Measurements from ENCODE around the gene CTDSP1. TPM values are rescaled to one million over a fixed set of nuclear protein-coding genes. Genes with fewer than 3 reads are reported as not detected.

The CTDSP1 gene
- total and polyA plus RNA-seq, 9 donors = 38.6 to 211 (median 158) TPM

DNA sequence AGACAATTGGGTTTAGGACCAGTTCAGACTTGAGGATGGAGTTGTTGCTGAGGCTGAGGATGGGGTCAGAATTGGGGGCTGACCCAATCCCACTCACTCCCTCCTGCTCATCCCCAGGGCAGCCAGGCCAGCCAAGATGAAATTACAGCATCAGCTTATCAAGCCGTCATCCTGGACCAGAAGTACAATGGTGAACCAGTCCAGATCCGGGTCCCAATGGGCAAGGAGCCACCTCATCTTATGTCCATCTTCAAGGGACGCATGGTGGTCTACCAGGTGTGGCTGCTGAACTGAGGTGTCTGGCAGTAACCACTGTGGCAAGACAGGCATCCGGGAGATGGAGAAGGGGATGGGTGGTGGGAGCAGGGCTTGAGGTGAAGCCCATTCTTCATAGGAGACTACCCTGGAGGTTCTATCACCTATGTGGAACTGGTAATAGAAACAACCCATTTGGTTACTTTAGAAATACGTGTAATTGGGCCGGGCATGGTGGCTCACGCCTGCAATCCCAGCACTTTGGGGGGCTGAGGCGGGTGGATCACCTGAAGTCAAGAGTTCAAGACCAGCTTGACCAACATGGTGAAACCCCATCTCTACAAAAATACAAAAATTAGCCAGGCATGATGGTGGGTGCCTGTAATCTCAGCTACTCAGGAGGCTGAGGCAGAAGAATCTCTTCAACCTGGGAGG is 33.2 kb downstream of the CTDSP1 start:
- no peaks in the 10 kb centered on the region for H3K4me1 ChIP-seq (ENCODE audit: insufficient read depth)
- no peak overlapping the region for H3K27ac ChIP-seq
- no peak for TF ChIP-seq EP300 (IDR thresholded peaks at IDR 0.05)
- TF ChIP-seq POLR2A (IDR thresholded peaks at IDR 0.05) = no peak
- TF ChIP-seq, protein P1, sequence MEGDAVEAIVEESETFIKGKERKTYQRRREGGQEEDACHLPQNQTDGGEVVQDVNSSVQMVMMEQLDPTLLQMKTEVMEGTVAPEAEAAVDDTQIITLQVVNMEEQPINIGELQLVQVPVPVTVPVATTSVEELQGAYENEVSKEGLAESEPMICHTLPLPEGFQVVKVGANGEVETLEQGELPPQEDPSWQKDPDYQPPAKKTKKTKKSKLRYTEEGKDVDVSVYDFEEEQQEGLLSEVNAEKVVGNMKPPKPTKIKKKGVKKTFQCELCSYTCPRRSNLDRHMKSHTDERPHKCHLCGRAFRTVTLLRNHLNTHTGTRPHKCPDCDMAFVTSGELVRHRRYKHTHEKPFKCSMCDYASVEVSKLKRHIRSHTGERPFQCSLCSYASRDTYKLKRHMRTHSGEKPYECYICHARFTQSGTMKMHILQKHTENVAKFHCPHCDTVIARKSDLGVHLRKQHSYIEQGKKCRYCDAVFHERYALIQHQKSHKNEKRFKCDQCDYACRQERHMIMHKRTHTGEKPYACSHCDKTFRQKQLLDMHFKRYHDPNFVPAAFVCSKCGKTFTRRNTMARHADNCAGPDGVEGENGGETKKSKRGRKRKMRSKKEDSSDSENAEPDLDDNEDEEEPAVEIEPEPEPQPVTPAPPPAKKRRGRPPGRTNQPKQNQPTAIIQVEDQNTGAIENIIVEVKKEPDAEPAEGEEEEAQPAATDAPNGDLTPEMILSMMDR (IDR thresholded peaks at IDR 0.05) = no peak
- no peaks in the 10 kb centered on the region for H3K9me3 ChIP-seq
- no peaks in the 10 kb centered on the region for H3K27me3 ChIP-seq
- intact Hi-C loops (cut with DNase I) = no loop called here
- H3K4me3 ChIP-seq = no peak overlapping the region
- 91 to 96% (median 93%) methylated on average over 8 of the region's 8 CpGs for WGBS, 3 donors
- DNase-seq = peak in 1 of 5 donors; percentile 13
- no peaks in the 10 kb centered on the region for H3K36me3 ChIP-seq

DNA sequence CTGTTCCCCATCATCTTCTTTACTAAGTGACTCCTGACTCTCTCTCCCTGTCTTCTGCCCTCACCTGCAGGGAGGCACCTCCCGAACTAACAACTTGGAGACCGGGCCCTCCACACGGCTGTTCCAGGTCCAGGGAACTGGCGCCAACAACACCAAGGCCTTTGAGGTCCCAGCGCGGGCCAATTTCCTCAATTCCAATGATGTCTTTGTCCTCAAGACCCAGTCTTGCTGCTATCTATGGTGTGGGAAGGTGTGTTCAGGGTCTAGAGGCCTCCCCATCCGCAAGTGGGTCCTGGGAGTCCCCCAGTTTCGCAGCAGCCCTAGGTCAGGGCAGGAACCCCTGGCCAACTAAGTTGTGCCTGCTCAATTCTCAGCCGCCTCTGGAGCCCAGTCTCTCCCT is 34.8 kb downstream of the CTDSP1 start:
- Histone ChIP-seq H3K9me3 (no peaks in the 10 kb centered on the region), H3K36me3 (no peaks in the 10 kb centered on the region), H3K4me3 (no peak overlapping the region), H3K27ac (no peak overlapping the region), H3K27me3 (no peaks in the 10 kb centered on the region), H3K4me1 (ENCODE audit: insufficient read depth) (no peaks in the 10 kb centered on the region)
- 91 to 95% (median 91%) methylated on average over 9 of the region's 9 CpGs for WGBS, 3 donors
- intact Hi-C loops (cut with DNase I) = no loop called here
- TF ChIP-seq, protein P1 (IDR thresholded peaks at IDR 0.05) = no peak
- TF ChIP-seq POLR2A (IDR thresholded peaks at IDR 0.05) (no peak), EP300 (IDR thresholded peaks at IDR 0.05) (no peak)
- peak in 1 of 5 donors; percentile 4 for DNase-seq

DNA sequence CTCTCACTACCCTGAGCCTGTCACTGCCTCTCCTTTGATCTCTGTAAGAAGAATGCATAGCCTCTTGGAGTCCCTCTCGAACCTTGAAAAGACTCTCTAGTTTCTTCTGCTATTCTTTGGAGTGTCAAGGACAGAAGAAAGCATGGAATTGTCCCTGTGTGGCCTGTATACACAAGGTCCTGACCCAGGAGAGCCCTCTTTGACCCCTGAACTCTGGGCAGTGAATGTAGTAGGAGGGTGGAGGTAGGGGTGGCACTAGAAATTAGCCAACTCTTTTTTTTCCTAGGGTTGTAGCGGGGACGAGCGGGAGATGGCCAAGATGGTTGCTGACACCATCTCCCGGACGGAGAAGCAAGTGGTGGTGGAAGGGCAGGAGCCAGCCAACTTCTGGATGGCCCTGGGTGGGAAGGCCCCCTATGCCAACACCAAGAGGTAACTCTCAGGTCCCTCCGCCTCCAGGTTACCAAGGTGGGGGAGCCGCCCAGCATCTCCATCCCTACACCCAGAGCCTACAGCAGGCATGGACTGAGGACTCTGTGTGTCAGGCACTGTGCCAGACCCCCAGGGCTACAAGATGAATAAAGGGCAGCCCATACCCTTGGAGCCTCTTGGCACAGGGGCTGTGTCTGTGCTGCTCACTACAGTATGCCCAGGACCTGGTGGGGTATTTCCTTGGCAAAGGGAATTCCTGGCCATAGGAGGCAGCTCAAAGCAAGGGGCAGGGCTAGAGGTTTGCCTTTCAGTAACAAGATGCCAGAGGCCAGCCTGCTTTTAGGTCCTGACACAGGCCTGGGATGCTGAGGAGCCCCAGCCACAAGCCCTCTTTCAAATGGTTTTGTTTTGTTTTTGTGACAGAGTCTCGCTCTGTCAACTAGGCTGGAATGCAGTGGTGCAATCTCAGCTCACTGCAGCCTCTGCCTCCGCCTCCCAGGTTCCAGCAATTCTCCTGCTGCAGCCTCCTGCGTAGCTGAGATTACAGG is 35.6 kb downstream of the CTDSP1 start:
- H3K27ac ChIP-seq = no peak overlapping the region
- H3K4me3 ChIP-seq = no peak overlapping the region
- H3K36me3 ChIP-seq = no peaks in the 10 kb centered on the region
- peak in 1 of 5 donors; percentile 2 for DNase-seq
- TF ChIP-seq EP300 (IDR thresholded peaks at IDR 0.05) (no peak), POLR2A (IDR thresholded peaks at IDR 0.05) (no peak)
- TF ChIP-seq, protein P1 (IDR thresholded peaks at IDR 0.05) = no peak
- WGBS, 3 donors = 93 to 94% (median 94%) methylated on average over 11 of the region's 11 CpGs
- no peaks in the 10 kb centered on the region for H3K9me3 ChIP-seq
- H3K27me3 ChIP-seq = no peaks in the 10 kb centered on the region
- intact Hi-C loops (cut with DNase I) = no loop called here
- H3K4me1 ChIP-seq (ENCODE audit: insufficient read depth) = no peaks in the 10 kb centered on the region

DNA sequence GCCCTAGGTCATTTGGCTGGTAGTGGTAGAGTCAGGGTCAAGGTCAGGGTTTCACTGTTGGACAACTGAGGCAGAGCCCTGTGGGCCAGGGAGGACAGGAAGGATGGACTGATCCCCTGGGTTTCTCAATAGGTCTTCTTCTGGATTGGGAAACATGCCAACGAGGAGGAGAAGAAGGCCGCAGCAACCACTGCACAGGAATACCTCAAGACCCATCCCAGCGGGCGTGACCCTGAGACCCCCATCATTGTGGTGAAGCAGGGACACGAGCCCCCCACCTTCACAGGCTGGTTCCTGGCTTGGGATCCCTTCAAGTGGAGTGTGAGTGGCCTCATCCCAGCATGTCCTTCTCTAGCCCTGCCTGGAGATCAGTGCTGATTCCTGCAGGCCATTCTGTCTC is 37.3 kb downstream of the CTDSP1 start:
- no peak overlapping the region for H3K4me3 ChIP-seq
- no peaks in the 10 kb centered on the region for H3K9me3 ChIP-seq
- no peak overlapping the region for H3K27ac ChIP-seq
- TF ChIP-seq, protein P1 (IDR thresholded peaks at IDR 0.05) = no peak
- TF ChIP-seq EP300 (IDR thresholded peaks at IDR 0.05) = no peak
- intact Hi-C loops (cut with DNase I) = no loop called here
- H3K27me3 ChIP-seq = no peaks in the 10 kb centered on the region
- DNase-seq = no peak
- no peaks in the 10 kb centered on the region for H3K4me1 ChIP-seq (ENCODE audit: insufficient read depth)
- no peaks in the 10 kb centered on the region for H3K36me3 ChIP-seq
- 84 to 92% (median 85%) methylated on average over 5 of the region's 5 CpGs for WGBS, 3 donors

Data from ovary (tissue), 9 donors.